UCSD-AML1 (cell line): ENCODE results near the gene TNFRSF19.
A peak's percentile ranks its signal among the peaks of the same experiment; 100 is the strongest.
"Not testable (repeated sequence)": the region's sequence is repeated elsewhere in the genome, so short reads cannot be mapped to it uniquely, and the experiment has no call there.

Experiments used
- DNase-seq: peaks from one replicate; lab custom pipeline; 2025; ENCODE audit not compliant: unreplicated experiment; lab: John Stamatoyannopoulos, UW

Gene TNFRSF19

DNA sequence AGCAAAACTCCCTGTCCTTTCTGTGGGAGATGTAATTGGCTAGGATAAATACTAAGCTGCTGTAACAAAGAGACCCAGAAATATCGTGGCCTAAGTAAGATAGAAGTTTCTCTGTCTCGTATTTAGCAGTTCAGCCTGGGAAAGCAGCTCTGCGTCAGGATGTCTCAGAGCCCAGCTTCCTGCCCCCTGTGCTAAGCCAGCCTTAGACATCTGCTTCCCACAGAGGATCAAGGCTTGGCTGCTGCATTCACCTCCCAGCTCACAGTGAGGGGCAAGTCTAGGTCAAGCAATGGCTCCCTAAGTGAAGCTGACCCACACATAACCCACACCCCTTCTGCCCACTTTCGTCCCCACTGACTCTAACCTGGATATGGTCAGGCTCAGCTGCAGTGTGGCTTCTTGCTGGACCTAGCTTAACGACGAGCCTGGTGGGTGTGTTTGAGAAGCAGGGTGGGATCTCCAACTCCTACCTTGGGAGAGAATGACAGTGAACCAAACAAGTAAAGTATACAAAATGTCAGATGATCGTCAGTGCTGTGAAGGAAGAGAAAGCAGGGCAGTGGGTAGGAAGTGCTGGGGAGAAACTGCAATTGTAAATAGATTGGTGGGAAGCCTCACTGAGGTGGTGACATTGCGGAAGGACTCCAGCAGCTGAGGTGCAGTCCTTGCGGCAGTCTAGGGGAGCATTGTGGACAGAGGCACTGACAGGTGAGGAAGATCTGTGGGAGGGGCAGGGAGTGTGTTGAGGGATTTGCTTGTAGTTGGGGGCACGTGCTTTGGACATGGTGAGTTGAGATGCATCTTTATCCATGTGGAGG is 82.9 kb downstream of the TNFRSF19 start:
- no peak for DNase-seq

DNA sequence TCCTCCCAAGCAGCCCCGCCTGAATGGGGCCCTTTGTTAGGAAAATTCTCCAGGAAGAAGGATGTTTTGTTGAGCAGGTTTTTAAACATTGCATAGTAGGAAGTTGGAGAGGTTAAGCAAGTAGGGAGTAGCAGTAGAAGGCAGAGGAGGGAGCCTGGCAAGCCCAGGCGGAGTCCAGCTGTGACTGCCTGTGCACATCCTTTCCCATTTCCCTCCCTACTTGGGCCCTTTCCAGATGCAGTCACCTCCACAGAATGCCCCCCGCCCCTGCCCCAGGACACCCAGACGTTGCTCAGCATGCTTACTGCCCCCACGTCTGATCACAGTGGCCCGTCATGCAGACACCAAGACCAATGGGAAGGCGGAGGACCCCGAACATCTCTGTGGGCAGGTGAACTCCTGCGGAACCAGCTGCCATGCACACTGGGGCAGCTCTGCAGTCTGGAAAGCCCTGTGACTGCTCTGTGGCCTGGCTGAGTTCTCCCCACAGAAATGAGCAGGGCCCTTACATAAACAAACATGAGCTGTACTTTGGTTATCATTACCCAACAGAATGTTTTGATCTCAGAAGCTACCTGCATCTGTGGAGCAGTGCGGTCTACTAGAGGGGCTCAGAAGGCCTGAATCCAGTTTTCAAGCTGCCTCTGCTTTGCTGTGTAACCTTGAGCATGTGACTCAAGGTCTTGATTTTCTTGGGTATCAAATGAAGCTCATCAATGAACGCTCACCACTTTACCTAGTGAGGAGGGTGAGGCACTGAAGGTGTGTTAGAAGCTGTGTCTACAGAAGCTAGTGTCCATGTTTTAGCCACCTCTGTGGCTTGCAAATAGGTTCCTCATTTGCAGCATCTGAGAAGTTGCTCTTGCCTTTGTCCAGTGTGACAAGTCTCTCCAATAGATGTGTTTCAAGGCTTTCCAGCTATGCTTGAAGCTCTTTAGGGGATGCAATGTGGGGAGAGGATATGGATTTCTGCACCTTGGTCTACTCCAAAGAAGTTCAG is 84.2 kb downstream of the TNFRSF19 start:
- DNase-seq = no peak

DNA sequence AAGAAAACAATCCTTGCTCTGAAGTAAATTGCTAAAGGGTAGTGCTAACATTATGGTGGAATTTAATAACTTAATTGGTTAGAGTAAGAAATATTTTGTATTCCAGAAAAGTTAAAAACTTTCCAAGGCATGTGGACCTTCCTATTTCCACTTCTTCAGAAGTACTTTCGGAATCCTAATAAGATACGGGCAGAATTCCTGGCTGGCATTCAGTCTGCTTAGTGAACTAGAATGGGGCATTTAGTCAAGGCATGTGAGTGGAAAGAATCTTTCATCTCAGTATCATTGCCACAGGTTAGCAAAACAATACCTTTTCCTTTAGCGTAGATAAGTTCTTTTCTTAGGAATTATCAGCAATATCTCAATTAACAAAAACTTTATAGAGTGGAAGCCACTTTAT is 85.1 kb downstream of the TNFRSF19 start:
- no peak for DNase-seq

GRCh38 chr13:23656637-23657371 is 86.6 kb downstream of the TNFRSF19 start:
- no peak for DNase-seq

- DNase-seq = no peak
Observed at GRCh38 chr13:23658929-23659541, 88.8 kb downstream of the TNFRSF19 start.

DNA sequence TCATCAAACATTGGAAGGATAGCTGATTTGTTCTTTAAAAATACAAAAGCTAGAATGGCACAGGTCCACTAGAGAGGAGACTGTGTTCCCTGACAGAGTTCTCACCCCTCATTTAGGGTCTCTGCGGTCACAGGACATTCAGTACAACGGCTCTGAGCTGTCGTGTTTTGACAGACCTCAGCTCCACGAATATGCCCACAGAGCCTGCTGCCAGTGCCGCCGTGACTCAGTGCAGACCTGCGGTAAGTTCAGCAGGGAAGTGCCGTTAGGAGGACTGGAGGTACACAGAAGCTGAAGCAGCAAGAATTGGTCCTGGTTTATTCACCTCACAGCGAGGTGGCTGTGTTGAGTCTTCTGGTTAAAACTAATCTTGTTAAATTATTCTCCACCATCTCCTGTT is 90.0 kb downstream of the TNFRSF19 start:
- DNase-seq = no peak

- DNase-seq = no peak
Observed at GRCh38 chr13:23666582-23666981, 96.4 kb downstream of the TNFRSF19 start.

- DNase-seq = no peak
Observed at GRCh38 chr13:23667750-23668149, 97.5 kb downstream of the TNFRSF19 start.

- DNase-seq = no peak
Observed at GRCh38 chr13:23668562-23668961, 98.3 kb downstream of the TNFRSF19 start.

- DNase-seq = no peak
Observed at GRCh38 chr13:23670793-23671192, 100.6 kb downstream of the TNFRSF19 start.

GRCh38 chr13:23671377-23671776 is 101.2 kb downstream of the TNFRSF19 start:
- no peak for DNase-seq

DNA sequence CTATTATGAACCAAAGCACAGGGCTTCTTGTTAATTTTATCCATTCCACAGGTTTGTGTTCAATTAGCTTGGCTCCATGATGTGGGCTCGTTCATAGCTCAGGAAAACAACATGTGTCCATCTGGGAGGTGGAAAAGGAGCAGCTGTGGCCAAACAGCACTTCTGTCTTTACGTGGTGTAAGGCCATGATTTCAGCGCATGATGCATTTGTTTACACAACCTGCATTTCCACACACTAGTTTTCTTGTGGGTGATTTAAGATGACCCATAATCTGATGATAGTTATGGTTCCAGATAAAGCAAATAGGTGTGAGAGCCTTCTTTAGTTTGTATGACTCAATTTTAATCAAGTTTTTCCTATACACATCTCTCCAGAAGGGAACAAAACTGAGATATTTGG is 101.7 kb downstream of the TNFRSF19 start:
- no peak for DNase-seq

DNA sequence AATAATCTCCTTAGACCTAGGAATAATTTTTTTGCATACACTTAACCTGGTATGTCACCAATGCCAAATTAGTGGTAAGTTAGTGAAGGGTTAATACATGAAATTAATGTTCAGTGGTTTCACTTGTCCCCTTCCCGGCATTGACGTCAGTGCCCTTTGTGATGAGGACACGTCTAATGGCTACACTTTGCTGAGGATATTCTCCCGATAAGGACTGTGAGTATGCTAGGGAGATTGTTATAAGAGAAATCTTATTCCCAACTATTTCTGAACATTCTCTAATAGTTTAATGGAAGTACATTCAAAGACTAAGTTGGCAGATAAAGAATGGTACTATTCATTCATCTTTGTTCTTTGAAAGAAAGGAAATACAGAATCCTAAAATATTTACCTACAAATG is 102.4 kb downstream of the TNFRSF19 start:
- no peak for DNase-seq

DNA sequence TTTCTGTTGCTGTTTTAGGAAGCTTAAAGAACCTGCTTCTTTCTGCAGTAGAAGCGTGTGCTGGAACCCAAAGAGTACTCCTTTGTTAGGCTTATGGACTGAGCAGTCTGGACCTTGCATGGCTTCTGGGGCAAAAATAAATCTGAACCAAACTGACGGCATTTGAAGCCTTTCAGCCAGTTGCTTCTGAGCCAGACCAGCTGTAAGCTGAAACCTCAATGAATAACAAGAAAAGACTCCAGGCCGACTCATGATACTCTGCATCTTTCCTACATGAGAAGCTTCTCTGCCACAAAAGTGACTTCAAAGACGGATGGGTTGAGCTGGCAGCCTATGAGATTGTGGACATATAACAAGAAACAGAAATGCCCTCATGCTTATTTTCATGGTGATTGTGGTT is 103.1 kb downstream of the TNFRSF19 start:
- no peak for DNase-seq

- DNase-seq = no peak
Observed at GRCh38 chr13:23673867-23674605, 103.8 kb downstream of the TNFRSF19 start.

DNA sequence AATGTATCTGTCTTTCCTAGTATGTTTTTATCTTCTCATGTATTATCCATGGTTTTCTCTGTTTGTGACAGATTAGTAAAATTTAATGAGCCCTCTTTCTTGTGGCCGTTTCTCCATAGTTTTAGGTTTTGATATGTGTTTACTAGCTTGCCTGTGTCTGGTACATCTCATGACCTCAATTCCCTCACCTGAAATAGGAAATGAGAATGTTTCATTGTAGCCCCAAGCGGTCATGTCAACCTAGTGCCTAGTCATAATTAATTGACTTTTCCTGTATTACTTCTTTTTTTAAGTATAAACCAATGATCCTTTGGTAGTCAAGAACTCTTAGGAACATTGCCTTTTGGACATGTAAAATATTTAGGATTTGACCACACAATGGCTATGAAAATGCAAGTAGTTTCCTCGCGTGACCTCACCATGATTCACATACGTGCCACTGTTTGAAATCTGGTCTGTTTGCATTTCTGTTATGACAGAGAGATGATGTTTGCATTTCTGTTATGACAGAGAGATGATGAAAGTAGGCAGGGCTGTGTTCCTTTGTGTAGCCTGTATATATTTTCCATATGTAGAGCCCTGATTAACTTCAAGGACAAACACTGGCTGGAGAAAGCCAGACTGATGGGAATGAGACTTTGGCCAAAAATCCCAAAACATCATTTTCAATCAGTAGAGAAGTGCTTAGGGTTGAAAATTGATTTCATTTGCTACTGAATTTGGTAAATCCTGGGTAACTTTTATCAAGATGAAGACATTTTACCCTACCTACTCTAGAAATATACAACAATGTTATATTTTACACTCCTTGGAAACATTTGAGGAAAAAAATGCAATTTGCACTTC is 104.8 kb downstream of the TNFRSF19 start:
- DNase-seq = no peak

- DNase-seq = not testable (repeated sequence)
Observed at GRCh38 chr13:23677679-23678288, 107.6 kb downstream of the TNFRSF19 start.

- no peak for DNase-seq
Observed at GRCh38 chr13:23678795-23679194, 108.6 kb downstream of the TNFRSF19 start.

DNA sequence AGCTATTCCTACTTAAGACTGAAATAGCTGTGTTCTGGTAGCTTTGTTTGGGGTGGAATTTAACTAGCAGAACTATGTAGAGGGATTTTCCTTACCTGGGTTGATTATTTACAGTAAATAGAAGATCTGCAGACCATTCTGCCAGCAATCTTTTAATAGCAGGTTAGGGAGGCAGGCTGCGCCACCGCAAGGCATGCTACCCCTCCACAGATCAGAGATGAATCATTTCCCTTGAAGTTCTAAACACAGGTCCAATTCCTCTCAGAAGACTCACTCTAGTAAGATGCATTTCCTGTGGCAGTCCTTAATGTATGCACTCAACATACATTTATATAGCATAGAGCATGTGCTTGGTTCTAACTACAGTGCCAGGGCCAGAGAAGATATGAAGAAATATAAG is 109.0 kb downstream of the TNFRSF19 start:
- DNase-seq = peak; percentile 51
